K562 (cell line): ENCODE data around the gene WDR1. TPM values are rescaled to one million over a fixed set of nuclear protein-coding genes. Genes with fewer than 3 reads are reported as not detected.

Experiments
- ATAC-seq: fragments of 200-7000 bp; cut with Tn5 transposase; 3 replicates; pipeline ENCODE4 v1.9.1; 2020; ENCODE audit warnings: moderate library complexity
- BruUV-seq: library from RNA; stranded (reverse); fragments of 400-500 nt; replicated peaks from 2 replicates; lab custom pipeline; 2021; lab: Mats Ljungman, UMichigan
- CTCF ChIA-PET: fragments of 300-600 bp; formaldehyde crosslinking; extraction: SDS; loops from one replicate; lab custom pipeline; 2021; ENCODE audit warnings: low intra/inter-chr PET ratio; lab: Yijun Ruan, JAX
- POLR2A ChIA-PET: fragments of 300-600, 350-650 bp; sonication (Branson Sonifier 250); formaldehyde crosslinking; extraction: SDS; loops from one replicate; lab custom pipeline; 2021; ENCODE audit warnings: antibody characterized with exemption, inconsistent platforms; lab: Yijun Ruan, JAX
- DNase-seq, 4 experiments: peaks; one replicate each; pipeline versions ENCODE4 v3.0.0 to v3.0.0-alpha.2; 2011 to 2018; ENCODE audit warnings: low spot score in 3 of 4, mixed read lengths in 3 of 4; ENCODE audit errors: extremely low read depth in 1 of 4
- FAIRE-seq: peaks from 2 replicates; lab custom pipeline; 2011; peaks lifted over from hg19 to GRCh38; lab: Jason Lieb, UNC
- H2AFZ ChIP-seq: 2 replicates; pipeline ENCODE4 v1.6.0; 2011; ENCODE audit warnings: low read depth, low read length, control low read depth, inconsistent platforms
- H3K27ac ChIP-seq: fragments of 200-600 bp; 3 replicates; pipeline ENCODE4 v1.8.0; 2011; ENCODE audit warnings: low read depth, mild to moderate bottlenecking, control low read depth, inconsistent platforms, low read length, moderate library complexity, mixed read lengths; ENCODE audit errors: extremely low read depth
- H3K27me3 ChIP-seq, 2 experiments: fragments of 300-600 bp in 1 of 2; 2 replicates in 1 of 2; 3 replicates in 1 of 2; pipeline versions ENCODE4 v1.6.0 to v1.8.0; 2011; ENCODE audit warnings: inconsistent platforms in 2 of 2, low read length in 2 of 2, mild to moderate bottlenecking in 1 of 2, mixed read lengths in 1 of 2, moderate library complexity in 1 of 2; ENCODE audit not compliant: control insufficient read depth in 2 of 2, insufficient read depth in 2 of 2
- H3K36me3 ChIP-seq: fragments of 300-600 bp; 3 replicates; pipeline ENCODE4 v1.8.0; 2011; ENCODE audit warnings: mild to moderate bottlenecking, low read length, inconsistent platforms; ENCODE audit not compliant: control insufficient read depth, insufficient read depth
- H3K4me1 ChIP-seq, 2 experiments: fragments of 200-600 bp in 1 of 2; replicated peaks in 1 of 2; 2 replicates in 1 of 2; 3 replicates in 1 of 2; pipeline versions ENCODE4 v1.5.1 to v1.8.0; 2011; ENCODE audit warnings: inconsistent platforms in 2 of 2, low read length in 2 of 2, mild to moderate bottlenecking in 1 of 2, mixed read lengths in 1 of 2, moderate library complexity in 1 of 2; ENCODE audit not compliant: control insufficient read depth in 2 of 2, insufficient read depth in 2 of 2
- H3K4me2 ChIP-seq: 2 replicates; pipeline ENCODE4 v1.6.1; 2011; ENCODE audit warnings: low read length, control low read depth, inconsistent platforms, mixed read lengths; ENCODE audit not compliant: insufficient read depth
- H3K4me3 ChIP-seq: fragments of 200-600 bp; sonication (generic), shearing (Covaris generic); 2 replicates; pipeline ENCODE4 v1.5.1; 2016; ENCODE audit warnings: control low read depth, inconsistent platforms
- H3K79me2 ChIP-seq: fragments of 200-600 bp; 3 replicates; pipeline ENCODE4 v1.8.0; 2011; ENCODE audit warnings: low read length, inconsistent platforms; ENCODE audit not compliant: control insufficient read depth, insufficient read depth
- H3K9ac ChIP-seq, 2 experiments: 2 replicates each; pipeline versions ENCODE4 v1.6.0 to v1.6.1; 2011; ENCODE audit warnings: low read depth in 2 of 2, low read length in 2 of 2, control low read depth in 1 of 2, inconsistent platforms in 1 of 2, mild to moderate bottlenecking in 1 of 2, mixed read lengths in 1 of 2; ENCODE audit not compliant: insufficient read depth in 1 of 2
- H3K9me1 ChIP-seq: one replicate; pipeline ENCODE4 v1.6.0; 2011; ENCODE audit warnings: inconsistent platforms, mild to moderate bottlenecking, low read length, moderate library complexity; ENCODE audit not compliant: control insufficient read depth, insufficient read depth
- H3K9me3 ChIP-seq: replicated peaks from 2 replicates; pipeline ENCODE4 v1.5.1; 2011; ENCODE audit warnings: low read depth, low read length, inconsistent platforms; ENCODE audit not compliant: control insufficient read depth, insufficient read depth
- H4K20me1 ChIP-seq: replicated peaks from 2 replicates; pipeline ENCODE4 v1.6.1; 2011; ENCODE audit warnings: low read length, inconsistent platforms, mixed read lengths; ENCODE audit not compliant: control insufficient read depth, insufficient read depth
- ID3 ChIP-seq, 2 experiments: fragments of 250-450 bp in 1 of 2; fragments of 450-650 bp in 1 of 2; sonication (Bioruptor Pico) in 1 of 2; IDR thresholded peaks; 2 replicates each; pipeline versions ENCODE4 v1.6.1 to v1.8.0; 2016 to 2021; ENCODE audit warnings: mild to moderate bottlenecking in 2 of 2, moderate library complexity in 2 of 2, missing compliant biosample characterization in 1 of 2, missing genetic modification characterization in 1 of 2
- RAD21 ChIP-seq, 2 experiments: fragments of 250-450 bp in 1 of 2; fragments of 450-650 bp in 1 of 2; sonication (Bioruptor Pico) in 1 of 2; formaldehyde crosslinking in 1 of 2; IDR thresholded peaks in 1 of 2; conservative IDR thresholded peaks in 1 of 2; 2 replicates each; pipeline versions ENCODE4 v1.4.0 to v1.8.0; 2020 to 2022; ENCODE audit warnings: mild to moderate bottlenecking in 2 of 2, moderate library complexity in 1 of 2
- RBM25 ChIP-seq: fragments of 200-400 bp; formaldehyde crosslinking; IDR thresholded peaks from 2 replicates; pipeline ENCODE4 v1.6.1; 2018; ENCODE audit warnings: low read length, low read depth, moderate library complexity; ENCODE audit not compliant: severe bottlenecking
- SIRT6 ChIP-seq: IDR thresholded peaks from one replicate; pipeline ENCODE4 v1.6.1; 2012; ENCODE audit warnings: low read depth, mild to moderate bottlenecking, control low read depth, inconsistent platforms, low read length, moderate library complexity
- SNRNP70 ChIP-seq: fragments of 200-400 bp; formaldehyde crosslinking; optimal IDR thresholded peaks from 2 replicates; pipeline ENCODE3; 2017; ENCODE audit warnings: low read depth, low read length
- STAG1 ChIP-seq: sonication (generic); formaldehyde crosslinking; IDR thresholded peaks from 2 replicates; pipeline ENCODE4 v1.5.0; 2020; ENCODE audit warnings: missing genetic modification reagents, borderline replicate concordance
- WGBS: fragments of 100-300 bp; shearing (Covaris generic); methylation state at CpG from one replicate; pipeline ENCODE4 v1.1.6; 2016; ENCODE audit warnings: low coverage, mixed read lengths; ENCODE audit not compliant: insufficient coverage; ENCODE audit errors: missing lambda C conversion rate; 5-methylcytosine and 5-hydroxymethylcytosine counted together
- in situ Hi-C: fragments of 300-500 bp; cut with MboI; formaldehyde crosslinking; loops from 4 replicates; pipeline ENCODE4 v1.15.0; 2018; ENCODE audit warnings: inconsistent platforms, mixed read lengths
- intact Hi-C: fragments of 100-400 bp; cut with micrococcal nuclease; formaldehyde crosslinking; loops from 2 replicates; pipeline ENCODE4 v1.14.2; 2022
- polyA plus RNA-seq, 8 experiments: library from polyadenylated mRNA; depleted of rRNA in 4 of 8; stranded (reverse) in 5 of 8; unstranded in 3 of 8; fragments of >200 nt; fragmentation: Nextera tagmentation in 2 of 8; fragmentation: Illumina TruSeq in 1 of 8; extraction: Ambion mirVana in 2 of 8; extraction: Trizol in 1 of 8; gene quantifications; 2 replicates each; pipeline versions ENCODE4 v1.2.1 to v1.2.3, GENCODE V29; 2011 to 2014; ENCODE audit warnings: inconsistent platforms in 1 of 8, missing spikeins in 1 of 8
- total RNA-seq, 7 experiments: library from RNA; depleted of rRNA in 6 of 7; stranded (reverse); fragments of >200 nt in 6 of 7; fragmentation: Illumina TruSeq in 2 of 7; extraction: Trizol in 2 of 7; gene quantifications; 2 replicates each; pipeline versions ENCODE4 v1.2.1 to v1.2.3, GENCODE V29; 2011 to 2021; ENCODE audit warnings: low replicate concordance in 1 of 7
- TF ChIP-seq, protein P1 (sequence below): fragments of 450-650 bp; IDR thresholded peaks from 2 replicates; pipeline ENCODE4 v1.7.1; 2018; ENCODE audit warnings: mild to moderate bottlenecking, low read depth; ENCODE audit not compliant: partially characterized antibody
- TF ChIP-seq, protein P2 (sequence below), 3 experiments: IDR thresholded peaks in 2 of 3; conservative IDR thresholded peaks in 1 of 3; 2 replicates each; pipeline ENCODE4 v1.5.1; 2011 to 2012; ENCODE audit warnings: low read length in 3 of 3, mild to moderate bottlenecking in 3 of 3, control low read depth in 2 of 3, improper control_type of control experiment in 1 of 3, inconsistent platforms in 1 of 3, low read depth in 1 of 3, mixed read lengths in 1 of 3, moderate library complexity in 1 of 3; ENCODE audit not compliant: insufficient read depth in 2 of 3
- TF ChIP-seq, protein P3 (sequence below): fragments of 450-650 bp; IDR thresholded peaks from 2 replicates; pipeline ENCODE4 v1.6.1; 2017; ENCODE audit warnings: mild to moderate bottlenecking, moderate library complexity

WDR1 gene
- total and polyA plus RNA-seq, 9 of the 15 experiments (the other 6 are each of a cell fraction or from before 2014, with no cell fraction given) = 16.1 to 213 (median 125) TPM

GRCh38 chr4:10063544-10064300, 52.9 kb downstream of the WDR1 start:
- BruUV-seq = no TSS peak
- in situ Hi-C loops = no loop called here
- DNase-seq (peak in 1 of 4 experiments; percentile 34), ATAC-seq (peak; percentile 92), FAIRE-seq (no peak)
- Histone ChIP-seq H3K27me3 (peaks cover 7 to 19% of the 10 kb centered on the region in 2 experiments; a peak in 4 of 5 replicates), H3K4me2 (no peak overlapping the region), H3K9me1 (no peaks in the 10 kb centered on the region), H4K20me1 (no peaks in the 10 kb centered on the region; the same call in 1 of the 2 replicates), H2AFZ (no peak overlapping the region), H3K4me3 (no peak overlapping the region), H3K79me2 (no peaks in the 10 kb centered on the region), H3K27ac (no peak overlapping the region), H3K4me1 (no peaks in the 10 kb centered on the region), H3K9ac (no peak overlapping the region), H3K36me3 (no peaks in the 10 kb centered on the region), H3K9me3 (no peaks in the 10 kb centered on the region)
- POLR2A ChIA-PET = interaction anchor here (0.6 to 1.2 kb wide), 4 partner anchors 17 to 69 kb away, joined by 3 read pairs; no protein-coding TSS in a partner anchor
- 6% methylated on average over 9 of the region's 9 CpGs for whole genome bisulfite sequencing
- intact Hi-C loops = loop anchor here (1.0 to 2.0 kb wide), 2 partner anchors 45 to 300 kb away; no protein-coding TSS in a partner anchor
- CTCF ChIA-PET = interaction anchor here (0.9 to 2.5 kb wide), 3 partner anchors 45 to 361 kb away, joined by 4 to 20 read pairs (median 4); no protein-coding TSS in a partner anchor
- no peak for TF ChIP-seq RBM25
- TF ChIP-seq, protein P1, sequence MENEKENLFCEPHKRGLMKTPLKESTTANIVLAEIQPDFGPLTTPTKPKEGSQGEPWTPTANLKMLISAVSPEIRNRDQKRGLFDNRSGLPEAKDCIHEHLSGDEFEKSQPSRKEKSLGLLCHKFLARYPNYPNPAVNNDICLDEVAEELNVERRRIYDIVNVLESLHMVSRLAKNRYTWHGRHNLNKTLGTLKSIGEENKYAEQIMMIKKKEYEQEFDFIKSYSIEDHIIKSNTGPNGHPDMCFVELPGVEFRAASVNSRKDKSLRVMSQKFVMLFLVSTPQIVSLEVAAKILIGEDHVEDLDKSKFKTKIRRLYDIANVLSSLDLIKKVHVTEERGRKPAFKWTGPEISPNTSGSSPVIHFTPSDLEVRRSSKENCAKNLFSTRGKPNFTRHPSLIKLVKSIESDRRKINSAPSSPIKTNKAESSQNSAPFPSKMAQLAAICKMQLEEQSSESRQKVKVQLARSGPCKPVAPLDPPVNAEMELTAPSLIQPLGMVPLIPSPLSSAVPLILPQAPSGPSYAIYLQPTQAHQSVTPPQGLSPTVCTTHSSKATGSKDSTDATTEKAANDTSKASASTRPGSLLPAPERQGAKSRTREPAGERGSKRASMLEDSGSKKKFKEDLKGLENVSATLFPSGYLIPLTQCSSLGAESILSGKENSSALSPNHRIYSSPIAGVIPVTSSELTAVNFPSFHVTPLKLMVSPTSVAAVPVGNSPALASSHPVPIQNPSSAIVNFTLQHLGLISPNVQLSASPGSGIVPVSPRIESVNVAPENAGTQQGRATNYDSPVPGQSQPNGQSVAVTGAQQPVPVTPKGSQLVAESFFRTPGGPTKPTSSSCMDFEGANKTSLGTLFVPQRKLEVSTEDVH = no peak
- TF ChIP-seq SIRT6 = no peak
- peak; percentile 55; the same call in 1 of the 2 replicates for TF ChIP-seq STAG1 (CRISPR knock-in tag)
- TF ChIP-seq, protein P2, sequence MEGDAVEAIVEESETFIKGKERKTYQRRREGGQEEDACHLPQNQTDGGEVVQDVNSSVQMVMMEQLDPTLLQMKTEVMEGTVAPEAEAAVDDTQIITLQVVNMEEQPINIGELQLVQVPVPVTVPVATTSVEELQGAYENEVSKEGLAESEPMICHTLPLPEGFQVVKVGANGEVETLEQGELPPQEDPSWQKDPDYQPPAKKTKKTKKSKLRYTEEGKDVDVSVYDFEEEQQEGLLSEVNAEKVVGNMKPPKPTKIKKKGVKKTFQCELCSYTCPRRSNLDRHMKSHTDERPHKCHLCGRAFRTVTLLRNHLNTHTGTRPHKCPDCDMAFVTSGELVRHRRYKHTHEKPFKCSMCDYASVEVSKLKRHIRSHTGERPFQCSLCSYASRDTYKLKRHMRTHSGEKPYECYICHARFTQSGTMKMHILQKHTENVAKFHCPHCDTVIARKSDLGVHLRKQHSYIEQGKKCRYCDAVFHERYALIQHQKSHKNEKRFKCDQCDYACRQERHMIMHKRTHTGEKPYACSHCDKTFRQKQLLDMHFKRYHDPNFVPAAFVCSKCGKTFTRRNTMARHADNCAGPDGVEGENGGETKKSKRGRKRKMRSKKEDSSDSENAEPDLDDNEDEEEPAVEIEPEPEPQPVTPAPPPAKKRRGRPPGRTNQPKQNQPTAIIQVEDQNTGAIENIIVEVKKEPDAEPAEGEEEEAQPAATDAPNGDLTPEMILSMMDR (IDR thresholded peaks at IDR 0.05 in 2 of 3, conservative IDR thresholded peaks at IDR 0.05 in 1 of 3; ENCODE audit: insufficient read depth in 2 of 3, low read depth in 1 of 3, low read length in 3 of 3) = peak; percentile 62 to 76 (median 74)
- no peak for TF ChIP-seq ID3 (CRISPR knock-in tag; IDR thresholded peaks at IDR 0.05)
- no peak for TF ChIP-seq ID3 (tag; IDR thresholded peaks at IDR 0.05)
- no peak for TF ChIP-seq SNRNP70
- TF ChIP-seq RAD21 (CRISPR knock-in tag; conservative IDR thresholded peaks at IDR 0.05 in 1 of 2, IDR thresholded peaks at IDR 0.05 in 1 of 2) = peak; percentile 61 to 80
- TF ChIP-seq, protein P3, sequence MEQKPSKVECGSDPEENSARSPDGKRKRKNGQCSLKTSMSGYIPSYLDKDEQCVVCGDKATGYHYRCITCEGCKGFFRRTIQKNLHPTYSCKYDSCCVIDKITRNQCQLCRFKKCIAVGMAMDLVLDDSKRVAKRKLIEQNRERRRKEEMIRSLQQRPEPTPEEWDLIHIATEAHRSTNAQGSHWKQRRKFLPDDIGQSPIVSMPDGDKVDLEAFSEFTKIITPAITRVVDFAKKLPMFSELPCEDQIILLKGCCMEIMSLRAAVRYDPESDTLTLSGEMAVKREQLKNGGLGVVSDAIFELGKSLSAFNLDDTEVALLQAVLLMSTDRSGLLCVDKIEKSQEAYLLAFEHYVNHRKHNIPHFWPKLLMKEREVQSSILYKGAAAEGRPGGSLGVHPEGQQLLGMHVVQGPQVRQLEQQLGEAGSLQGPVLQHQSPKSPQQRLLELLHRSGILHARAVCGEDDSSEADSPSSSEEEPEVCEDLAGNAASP = no peak
